Measurements from ENCODE around the gene WWOX. TPM values are rescaled to one million over a fixed set of nuclear protein-coding genes. Genes with fewer than 3 reads are reported as not detected.

The WWOX gene
- total RNA-seq, 3 donors from 2014 or later = 11.7 to 18.0 (median 13.8) TPM

DNA sequence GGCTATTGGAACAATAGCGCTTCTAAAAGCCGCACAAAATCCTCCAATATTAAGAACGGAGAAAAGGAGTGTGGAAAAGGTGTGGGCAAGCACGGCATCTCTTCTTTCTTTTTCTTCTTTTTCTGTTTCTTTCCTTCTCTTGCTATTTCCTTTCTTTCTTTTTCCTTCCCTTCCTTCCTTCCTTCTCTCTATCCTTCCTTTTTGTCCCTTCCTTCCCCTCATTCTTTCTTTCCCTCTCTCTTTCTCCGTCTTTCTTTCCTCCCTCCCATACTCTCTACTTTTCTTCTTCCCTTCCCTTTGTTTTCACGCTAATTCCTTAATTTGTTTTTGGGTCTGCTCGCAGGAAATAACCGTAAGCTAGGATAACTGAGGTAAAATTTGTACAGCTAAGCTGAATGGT lies 1022.9 kb downstream of the WWOX start:
- ATAC-seq (no peak), DNase-seq (no peak)
- Histone ChIP-seq H3K4me1 (ENCODE audit: low read depth) (no peaks in the 10 kb centered on the region), H3K4me3 (no peak overlapping the region), H3K9me3 (peaks cover under 1% of the 10 kb centered on the region), H3K36me3 (ENCODE audit: low read depth) (no peaks in the 10 kb centered on the region)
- no peak for TF ChIP-seq CTCF (IDR thresholded peaks at IDR 0.05)
- intact Hi-C loops (cut with DNase I, micrococcal nuclease) = no loop called here

GRCh38 chr16:79124016-79124756 lies 1024.7 kb downstream of the WWOX start:
- no peak for TF ChIP-seq CTCF (IDR thresholded peaks at IDR 0.05)
- intact Hi-C loops (cut with DNase I, micrococcal nuclease) = no loop called here
- Histone ChIP-seq H3K4me3 (no peak overlapping the region), H3K9me3 (no peaks in the 10 kb centered on the region), H3K4me1 (ENCODE audit: low read depth) (no peaks in the 10 kb centered on the region), H3K36me3 (ENCODE audit: low read depth) (no peaks in the 10 kb centered on the region)
- DNase-seq (no peak), ATAC-seq (no peak)

DNA sequence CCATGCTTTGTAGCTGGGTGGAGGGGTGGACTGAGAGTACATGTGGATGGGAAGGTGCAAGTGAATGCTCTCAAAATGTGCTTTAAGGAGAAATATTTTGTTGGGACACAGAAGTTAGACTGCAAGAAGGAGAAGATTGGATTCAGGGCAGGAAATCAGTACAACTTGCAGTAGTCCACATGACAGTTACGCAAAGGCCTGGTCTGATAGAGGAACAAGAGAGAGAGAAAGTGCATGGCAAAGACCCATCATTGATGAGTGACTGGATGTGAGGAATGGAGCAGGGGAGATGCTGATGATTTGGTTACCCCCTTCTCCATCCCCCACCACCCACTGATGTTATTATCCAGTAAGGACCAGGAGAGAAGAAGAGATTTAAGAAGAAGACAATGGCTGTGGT lies 1028.3 kb downstream of the WWOX start:
- TF ChIP-seq CTCF (IDR thresholded peaks at IDR 0.05) = no peak
- ATAC-seq (no peak), DNase-seq (no peak)
- Histone ChIP-seq H3K9me3 (no peaks in the 10 kb centered on the region), H3K4me1 (ENCODE audit: low read depth) (no peaks in the 10 kb centered on the region), H3K4me3 (no peak overlapping the region), H3K36me3 (ENCODE audit: low read depth) (no peaks in the 10 kb centered on the region)
- intact Hi-C loops (cut with DNase I, micrococcal nuclease) = no loop called here

DNA sequence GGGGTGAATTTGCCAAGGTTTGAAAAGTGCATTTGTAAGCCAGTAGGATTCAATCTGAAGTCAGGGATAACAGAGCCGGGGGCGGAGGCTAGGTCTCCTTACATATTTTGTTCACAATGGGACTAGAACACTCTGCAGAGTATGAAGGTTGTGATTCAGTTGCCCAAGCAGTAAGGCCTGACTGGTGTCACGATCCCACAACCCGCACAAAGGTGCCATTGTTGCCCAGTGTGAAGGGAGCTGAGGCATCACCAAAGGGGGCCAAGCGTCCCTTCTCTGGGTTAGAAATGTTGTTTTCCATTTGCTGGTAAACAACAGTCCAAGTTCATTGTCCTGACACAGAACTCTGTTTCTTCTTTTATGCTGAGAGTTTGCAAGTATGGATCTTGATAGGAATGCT lies 1029.3 kb downstream of the WWOX start:
- no peak for DNase-seq
- no peaks in the 10 kb centered on the region for H3K36me3 ChIP-seq (ENCODE audit: low read depth)
- intact Hi-C loops (cut with DNase I, micrococcal nuclease) = no loop called here
- TF ChIP-seq CTCF (IDR thresholded peaks at IDR 0.05) = no peak
- H3K4me3 ChIP-seq = no peak overlapping the region
- no peak for ATAC-seq
- no peaks in the 10 kb centered on the region for H3K9me3 ChIP-seq
- no peaks in the 10 kb centered on the region for H3K4me1 ChIP-seq (ENCODE audit: low read depth)

DNA sequence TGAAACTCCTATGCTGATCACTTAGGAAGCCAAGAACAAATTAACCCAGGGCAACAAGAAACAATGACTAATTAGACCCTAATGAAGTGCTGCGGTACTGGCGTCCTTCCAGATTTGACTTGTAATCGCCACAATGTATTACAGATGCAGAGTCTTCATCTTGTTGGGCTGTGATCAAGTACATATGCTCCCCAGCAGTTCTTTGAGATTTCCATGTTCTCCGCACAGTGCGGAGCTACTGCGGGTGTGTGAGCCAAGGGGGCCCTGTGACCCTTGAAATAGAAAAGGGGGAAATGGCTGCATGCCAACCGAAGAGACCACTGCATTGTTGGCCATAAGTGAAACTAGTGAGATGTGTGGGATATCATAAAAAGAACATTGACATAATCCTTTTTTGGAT lies 1031.2 kb downstream of the WWOX start:
- Histone ChIP-seq H3K36me3 (ENCODE audit: low read depth) (no peaks in the 10 kb centered on the region), H3K9me3 (no peaks in the 10 kb centered on the region), H3K4me1 (ENCODE audit: low read depth) (no peaks in the 10 kb centered on the region), H3K4me3 (no peak overlapping the region)
- no peak for TF ChIP-seq CTCF (IDR thresholded peaks at IDR 0.05)
- intact Hi-C loops (cut with DNase I, micrococcal nuclease) = no loop called here
- no peak for DNase-seq
- ATAC-seq = no peak
